Stimulated activated CD4-positive, alpha-beta T cell treated with anti-CD3 and anti-CD28 coated beads, Interleukin-1b, Interleukin-23, amount 100 ng/mL, for 4 hours (primary cell): Measurements from ENCODE around the gene MCM3.

Experiments used
- DNase-seq, 2 donors: peaks; one replicate each; pipeline ENCODE4 v3.0.0-alpha.2; 2020; ENCODE audit warnings: low read depth in 2 of 2

MCM3 gene

GRCh38 chr6:52303178-52303577 is 18.6 kb upstream of the MCM3 start:
- no peak for DNase-seq

- DNase-seq, result no peak
Measured at GRCh38 chr6:52301326-52301725, 16.8 kb upstream of the MCM3 start.

- no peak for DNase-seq
Measured at GRCh38 chr6:52300489-52300931, 16.0 kb upstream of the MCM3 start.

DNA sequence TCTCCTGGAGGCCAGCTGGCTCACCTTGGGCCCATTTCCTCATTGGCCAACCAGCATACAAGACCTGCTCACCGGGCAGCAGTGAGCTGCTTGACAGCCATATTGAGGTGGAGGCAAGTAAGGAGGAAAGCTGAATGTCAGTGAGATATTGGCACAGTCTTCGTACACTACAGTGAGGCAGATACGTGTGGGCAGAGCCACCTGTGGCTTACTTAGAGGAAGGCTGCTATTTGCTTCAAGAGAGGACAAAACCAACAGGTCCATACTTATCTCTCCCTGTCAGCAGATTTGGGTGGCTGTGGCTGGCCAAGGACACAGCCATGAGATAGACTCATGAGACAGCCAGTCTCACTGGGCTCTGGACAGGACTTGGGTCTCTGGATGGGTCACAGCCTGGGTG is 15.1 kb upstream of the MCM3 start:
- no peak for DNase-seq

GRCh38 chr6:52297433-52297832 is 12.9 kb upstream of the MCM3 start:
- DNase-seq, result no peak

DNA sequence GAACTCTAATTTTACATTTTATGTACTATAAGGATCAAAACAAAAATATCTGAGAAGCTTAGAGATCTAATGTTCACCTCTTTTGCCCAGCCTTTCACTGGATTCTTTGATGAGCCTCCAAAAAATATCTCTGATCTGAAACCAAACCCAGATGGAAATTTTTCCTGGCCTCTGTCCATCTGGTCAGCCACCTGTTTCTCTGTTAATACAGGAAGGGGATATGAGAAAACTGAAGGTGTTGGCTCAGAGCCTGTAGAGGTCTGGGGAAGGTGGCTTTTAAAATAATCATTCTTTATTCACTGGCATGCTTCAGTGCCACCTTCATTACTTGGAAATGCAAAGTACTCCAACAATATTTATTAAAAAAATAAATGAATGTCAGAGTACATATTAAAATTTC is 8.5 kb upstream of the MCM3 start:
- DNase-seq, result no peak

DNA sequence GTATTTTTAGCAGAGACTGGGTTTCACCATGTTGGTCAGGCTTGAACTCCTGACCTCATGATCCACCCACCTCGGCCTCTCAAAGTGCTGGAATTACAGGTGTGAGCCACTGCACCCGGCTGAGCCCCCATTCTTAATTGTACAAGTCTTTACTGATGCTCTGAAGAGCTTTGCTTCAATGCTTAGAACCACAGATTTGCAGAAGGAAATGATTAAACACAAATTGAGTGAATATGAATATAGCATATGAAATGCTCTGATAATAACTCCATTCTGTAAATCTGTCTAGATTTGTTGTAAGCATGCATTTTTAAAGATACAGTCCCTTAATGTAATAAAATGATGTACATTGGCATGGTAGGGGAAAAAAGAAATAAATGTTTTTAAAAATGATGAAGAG is 4.3 kb upstream of the MCM3 start:
- no peak for DNase-seq

GRCh38 chr6:52288216-52288615 is 3.7 kb upstream of the MCM3 start:
- no peak for DNase-seq

GRCh38 chr6:52286798-52287432 is 2.4 kb upstream of the MCM3 start:
- DNase-seq, result peak; percentile 43 to 51

DNA sequence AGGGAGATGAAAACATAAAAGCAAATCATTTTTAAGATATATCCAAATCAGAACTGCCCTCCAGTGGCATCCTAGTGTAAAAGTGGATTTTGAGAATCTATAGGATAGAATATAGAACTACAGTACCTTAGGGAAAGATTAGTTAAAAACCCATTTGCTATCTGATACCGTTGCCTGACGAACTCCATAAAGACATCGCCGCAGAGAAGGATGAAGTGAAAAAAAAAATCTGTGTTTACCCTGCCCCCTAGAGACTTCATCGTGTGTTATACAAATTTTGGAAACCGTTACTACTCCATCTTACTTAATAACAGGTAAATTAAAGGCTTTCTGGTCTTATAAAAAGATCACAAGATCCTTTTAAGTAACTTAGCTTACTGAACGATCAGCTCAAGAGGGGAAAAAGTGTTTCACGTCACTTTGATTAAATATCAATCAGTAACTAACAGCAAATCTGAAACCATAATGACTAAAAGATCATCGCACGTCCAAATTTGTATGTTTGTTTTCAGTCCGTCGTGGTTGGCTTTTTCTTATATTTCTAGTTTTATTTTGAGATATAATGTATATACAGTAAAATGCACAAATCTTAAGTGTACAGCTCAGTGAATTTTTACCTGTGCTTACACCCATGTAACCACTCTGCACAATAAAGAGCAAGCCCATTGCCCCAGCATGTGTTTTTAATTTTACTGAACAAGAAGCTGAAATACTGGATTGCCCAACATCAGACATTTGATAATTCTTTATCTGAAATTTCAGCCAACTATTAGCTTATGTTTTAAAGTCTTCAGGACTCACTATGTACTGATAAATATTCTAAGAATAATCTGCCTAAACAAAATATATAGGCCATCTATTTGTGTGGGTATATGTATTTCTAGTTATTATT is 881 bp upstream of the MCM3 start:
- no peak for DNase-seq

GRCh38 chr6:52284131-52284459 is 447 bp downstream of the MCM3 start:
- DNase-seq, result peak in 1 of 2 donors; percentile 29

GRCh38 chr6:52283111-52283510 is 1.4 kb downstream of the MCM3 start:
- no peak for DNase-seq

DNA sequence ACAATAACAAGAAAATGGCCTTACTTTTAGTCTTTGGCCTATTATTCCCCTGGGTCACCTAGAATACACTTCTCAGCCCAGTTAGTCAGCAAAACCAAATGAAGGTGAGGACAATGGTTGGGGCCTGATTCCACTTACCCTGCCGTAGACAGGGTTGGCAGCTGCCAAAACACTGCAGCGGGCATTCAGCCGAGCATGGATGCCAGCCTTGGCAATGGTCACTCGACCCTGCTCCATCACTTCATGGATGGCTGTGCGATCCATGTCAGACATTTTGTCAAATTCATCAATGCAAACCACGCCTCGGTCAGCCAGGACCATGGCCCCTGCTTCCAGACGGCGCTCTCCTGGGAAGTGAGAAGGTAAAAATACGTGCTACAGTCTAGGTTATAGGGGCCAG is 8.4 kb downstream of the MCM3 start:
- no peak for DNase-seq

DNA sequence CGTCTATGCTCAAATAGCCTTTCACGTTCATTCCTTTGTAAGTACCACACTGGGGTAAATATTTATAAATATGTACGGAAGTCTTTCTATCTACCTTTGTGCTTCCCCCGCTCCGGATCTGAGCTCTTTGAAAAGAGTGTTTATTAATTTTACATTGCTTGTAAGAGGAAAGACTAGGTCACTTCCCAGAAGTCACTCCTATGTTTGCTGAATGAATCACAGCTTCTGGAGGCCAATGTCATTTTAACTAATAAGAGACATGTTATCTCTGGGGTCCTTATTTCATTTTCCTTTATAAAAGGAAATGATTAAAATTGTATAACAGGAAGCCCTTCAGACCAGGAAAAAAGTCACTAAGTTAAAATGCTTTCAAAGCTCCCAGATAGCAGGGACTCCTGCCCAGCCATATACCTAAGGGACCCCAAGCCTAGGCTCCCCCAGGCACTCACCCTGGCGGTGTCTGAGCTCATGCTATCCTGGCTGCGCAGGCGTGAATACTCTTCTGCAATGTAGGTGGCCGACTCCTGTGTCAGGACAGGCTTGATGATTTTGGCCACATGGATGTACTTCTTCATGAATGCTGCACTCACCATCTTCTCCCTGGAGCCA is 12.6 kb downstream of the MCM3 start:
- no peak for DNase-seq

- DNase-seq, result peak; percentile 51 to 52
Measured at GRCh38 chr6:52263709-52264540, 20.6 kb downstream of the MCM3 start.

DNA sequence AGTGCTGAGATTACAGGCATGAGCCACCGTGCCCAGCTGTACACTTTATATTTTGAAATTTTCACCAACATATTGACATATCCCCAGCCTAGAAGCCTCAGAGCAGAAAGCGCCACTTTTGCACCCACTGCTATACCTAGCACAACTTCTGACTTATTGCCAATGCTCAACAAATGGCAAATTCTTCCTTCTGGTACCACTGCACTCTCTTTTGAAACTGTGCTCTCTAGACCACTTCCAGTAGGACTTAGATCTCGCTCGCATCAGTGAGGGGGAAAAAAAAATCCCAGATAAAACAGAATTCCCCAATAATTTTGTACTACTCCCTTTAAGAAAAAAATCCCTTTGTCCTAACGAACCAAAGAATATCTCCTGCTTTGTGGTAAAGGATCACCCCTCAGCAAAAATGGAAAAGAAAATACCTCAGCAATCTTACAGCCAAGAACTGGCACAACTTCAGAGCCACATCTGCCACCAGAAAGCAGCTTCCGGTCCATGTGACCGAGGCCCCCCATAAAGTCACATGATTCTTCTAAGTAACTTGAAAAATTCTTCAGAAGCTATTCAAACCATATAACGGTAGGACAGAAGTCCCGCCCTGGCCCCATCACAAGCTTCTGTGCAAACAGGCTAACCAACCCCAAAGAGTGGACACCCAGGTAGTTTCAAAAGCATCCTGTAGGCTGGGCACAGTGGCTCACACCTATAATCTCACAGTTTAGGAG is 21.8 kb downstream of the MCM3 start:
- no peak for DNase-seq

DNA sequence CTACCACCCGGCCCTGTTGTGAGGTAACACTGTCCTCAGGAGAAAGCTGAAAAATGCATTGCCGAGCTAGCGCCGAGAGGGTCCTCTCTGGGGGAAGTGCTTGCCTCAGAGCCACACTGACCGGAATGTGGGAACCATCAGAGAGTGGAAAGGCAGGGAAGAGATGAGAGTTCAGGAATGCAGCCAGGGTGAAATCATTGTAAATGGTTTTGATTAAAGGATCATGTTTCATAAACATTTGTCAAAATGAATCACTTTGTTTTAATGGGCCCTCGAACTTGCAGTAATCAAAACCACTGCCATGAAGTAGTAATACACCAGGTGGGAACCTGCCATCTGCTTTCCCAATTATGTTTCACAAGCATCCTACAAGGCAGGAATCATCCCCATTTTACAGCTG is 23.3 kb downstream of the MCM3 start:
- DNase-seq, result no peak

DNA sequence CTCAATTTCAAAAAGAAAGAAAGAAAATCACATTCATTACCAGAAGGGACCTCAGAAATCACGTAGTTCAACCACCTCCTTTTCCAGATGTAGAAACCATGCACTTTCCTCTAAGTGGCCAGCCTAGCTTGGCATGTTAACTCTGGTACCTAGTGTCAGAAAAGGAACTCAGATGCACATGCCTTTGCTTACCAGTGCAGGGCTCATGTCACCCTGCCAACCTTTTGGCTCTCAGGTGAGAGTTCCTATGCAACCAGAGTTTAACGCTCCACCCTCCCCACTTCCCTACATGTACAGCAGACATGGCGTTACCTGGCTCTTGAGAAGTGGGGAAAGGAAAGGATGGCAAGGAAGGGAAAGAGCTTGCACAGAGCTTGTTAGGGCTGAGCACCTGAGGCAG is 23.9 kb downstream of the MCM3 start:
- DNase-seq, result no peak

- no peak for DNase-seq
Measured at GRCh38 chr6:52255434-52255833, 29.1 kb downstream of the MCM3 start.

DNA sequence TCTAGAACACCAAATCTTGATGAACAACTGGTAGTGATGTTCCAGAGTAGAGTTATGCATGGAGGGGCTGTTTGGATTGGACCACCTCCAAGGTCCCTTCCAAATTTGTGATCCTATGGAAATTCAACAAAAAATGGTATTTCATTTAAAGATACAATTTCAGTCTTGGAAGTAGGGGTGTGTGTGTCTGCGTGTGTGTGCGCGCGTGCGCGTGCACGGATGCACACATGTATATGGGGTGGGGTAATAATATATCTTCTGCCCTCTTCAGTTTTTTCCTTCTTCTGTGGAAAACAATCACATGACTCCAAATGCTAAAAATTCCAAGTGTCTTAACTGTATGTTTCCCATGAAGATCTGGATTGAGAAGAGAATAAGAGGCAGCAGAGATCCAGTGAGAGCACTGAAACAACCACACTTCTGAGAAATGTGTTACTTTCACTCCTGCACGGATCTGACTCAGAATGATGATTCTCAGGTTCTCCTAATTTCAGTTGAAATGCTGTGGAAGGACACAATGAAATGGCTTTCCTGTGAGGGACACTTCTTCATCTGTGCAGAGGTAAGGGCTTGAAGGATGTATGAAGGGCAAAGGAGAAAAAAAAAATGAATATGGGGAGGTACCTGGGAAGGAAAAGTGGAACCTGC is 29.7 kb downstream of the MCM3 start:
- DNase-seq, result no peak

- peak in 1 of 2 donors; percentile 8 for DNase-seq
Measured at GRCh38 chr6:52253494-52253893, 31.0 kb downstream of the MCM3 start.
